ENCODE data around the gene DDR2.

The DDR2 gene

GRCh38 chr1:162753001-162753658, 120.9 kb downstream of the DDR2 start:
- TF ChIP-seq CTCF (conservative IDR thresholded peaks at IDR 0.05) = no peak
- no peak for TF ChIP-seq ZFX (IDR thresholded peaks at IDR 0.05)
- H3K27ac ChIP-seq = no peak overlapping the region

GRCh38 chr1:162753998-162754585, 121.8 kb downstream of the DDR2 start:
- no peak overlapping the region for H3K27ac ChIP-seq
- TF ChIP-seq CTCF (conservative IDR thresholded peaks at IDR 0.05) (no peak), ZFX (IDR thresholded peaks at IDR 0.05) (no peak)

GRCh38 chr1:162755306-162755705, 123.0 kb downstream of the DDR2 start:
- no peak for TF ChIP-seq ZFX (IDR thresholded peaks at IDR 0.05)
- TF ChIP-seq CTCF (conservative IDR thresholded peaks at IDR 0.05) = no peak
- H3K27ac ChIP-seq = no peak overlapping the region

- H3K27ac ChIP-seq = no peak overlapping the region; the same call in 1 of the 2 replicates
Measured at GRCh38 chr1:162756523-162756922, 124.3 kb downstream of the DDR2 start.

GRCh38 chr1:162757476-162757875, 125.2 kb downstream of the DDR2 start:
- no peak overlapping the region for H3K27ac ChIP-seq
- TF ChIP-seq CTCF (conservative IDR thresholded peaks at IDR 0.05) = no peak
- TF ChIP-seq ZFX (IDR thresholded peaks at IDR 0.05) = no peak

More at GRCh38 chr1:162756523-162756922, 124.3 kb downstream of the DDR2 start:
- TF ChIP-seq CTCF (conservative IDR thresholded peaks at IDR 0.05) (no peak; the same call in 1 of the 2 replicates), ZFX (IDR thresholded peaks at IDR 0.05) (no peak)

GRCh38 chr1:162765788-162766187, 133.5 kb downstream of the DDR2 start:
- no peak overlapping the region for H3K27ac ChIP-seq
- TF ChIP-seq CTCF (conservative IDR thresholded peaks at IDR 0.05) (no peak), ZFX (IDR thresholded peaks at IDR 0.05) (no peak)

- H3K27ac ChIP-seq = no peak overlapping the region
- TF ChIP-seq ZFX (IDR thresholded peaks at IDR 0.05) = no peak
- TF ChIP-seq CTCF (conservative IDR thresholded peaks at IDR 0.05) = no peak
Measured at GRCh38 chr1:162772571-162773154, 140.4 kb downstream of the DDR2 start.

Measured in C4-2B (cell line).